HG03103 (cell line): Measurements from ENCODE around the gene MRPL20.
"Not testable (repeated sequence)": the region's sequence is repeated elsewhere in the genome, so short reads cannot be mapped to it uniquely, and the experiment has no call there.

Experiments
- ATAC-seq: cut with Tn5 transposase; IDR thresholded peaks from one replicate; pipeline ENCODE4 v1.9.1; 2021; ENCODE audit warnings: low read depth; ENCODE audit not compliant: unreplicated experiment

MRPL20 gene

GRCh38 chr1:1411626-1412025 lies 4.5 kb upstream of the MRPL20 start:
- ATAC-seq: no peak

- not testable (repeated sequence) for ATAC-seq
Observed at GRCh38 chr1:1410238-1410637, 3.1 kb upstream of the MRPL20 start.

GRCh38 chr1:1407636-1408318 lies 684 bp upstream of the MRPL20 start:
- peak; percentile 12 for ATAC-seq

GRCh38 chr1:1406101-1406820 lies 832 bp downstream of the MRPL20 start:
- ATAC-seq: no peak

GRCh38 chr1:1403653-1404052 lies 3.4 kb downstream of the MRPL20 start:
- no peak for ATAC-seq

- not testable (repeated sequence) for ATAC-seq
Observed at GRCh38 chr1:1402901-1403392, 4.1 kb downstream of the MRPL20 start.

- no peak for ATAC-seq
Observed at GRCh38 chr1:1402072-1402900, 4.8 kb downstream of the MRPL20 start.

- no peak for ATAC-seq
Observed at GRCh38 chr1:1401457-1402010, 5.6 kb downstream of the MRPL20 start.

GRCh38 chr1:1400576-1401456 lies 6.3 kb downstream of the MRPL20 start:
- no peak for ATAC-seq

GRCh38 chr1:1399872-1400575 lies 7.1 kb downstream of the MRPL20 start:
- ATAC-seq: peak; percentile 7

GRCh38 chr1:1399187-1399871 lies 7.8 kb downstream of the MRPL20 start, which contains the start of gene CCNL2:
TSS of gene CCNL2 (minus strand) at chr1:1399335. CDS start at chr1:1399306, 29 bp downstream.
- peak; percentile 92 for ATAC-seq

- ATAC-seq: peak; percentile 1
Observed at GRCh38 chr1:1398677-1399186, 8.4 kb downstream of the MRPL20 start.

GRCh38 chr1:1397839-1398523 lies 9.1 kb downstream of the MRPL20 start:
- ATAC-seq: no peak

- ATAC-seq: no peak
Observed at GRCh38 chr1:1395166-1395565, 11.9 kb downstream of the MRPL20 start.

- no peak for ATAC-seq
Observed at GRCh38 chr1:1394116-1394515, 13.0 kb downstream of the MRPL20 start.

- ATAC-seq: no peak
Observed at GRCh38 chr1:1393428-1393827, 13.7 kb downstream of the MRPL20 start.

GRCh38 chr1:1393014-1393413 lies 14.1 kb downstream of the MRPL20 start:
- ATAC-seq: no peak

- no peak for ATAC-seq
Observed at GRCh38 chr1:1391225-1391624, 15.9 kb downstream of the MRPL20 start.
